Subcutaneous adipose tissue (tissue), 4 donors: Measurements from ENCODE around the gene GABBR2. TPM values are rescaled to one million over a fixed set of nuclear protein-coding genes. Genes with fewer than 3 reads are reported as not detected.

ENCODE experiments used
- CTCF ChIP-seq: fragments of 450-650 bp; IDR thresholded peaks from one replicate; pipeline ENCODE4 v1.5.1; 2016; ENCODE audit warnings: low read depth, mild to moderate bottlenecking, control low read depth, antibody characterized with exemption, moderate library complexity
- total RNA-seq, 4 donors: library from RNA; depleted of rRNA; stranded (reverse); fragments of >200 nt; gene quantifications; one replicate each; pipeline ENCODE4 v1.1.0, GENCODE V29; 2016

Gene GABBR2
- total RNA-seq, 4 donors from 2014 or later, result not detected

- no peak for TF ChIP-seq CTCF
These were observed 338.3 kb downstream of the GABBR2 start for GRCh38 chr9:98370300-98370975.

GRCh38 chr9:98369896-98370295, 338.8 kb downstream of the GABBR2 start:
- TF ChIP-seq CTCF, result no peak

GRCh38 chr9:98369471-98369870, 339.3 kb downstream of the GABBR2 start:
- no peak for TF ChIP-seq CTCF

- no peak for TF ChIP-seq CTCF
These were observed 339.7 kb downstream of the GABBR2 start for GRCh38 chr9:98369066-98369425.

GRCh38 chr9:98368366-98369065, 340.2 kb downstream of the GABBR2 start:
- no peak for TF ChIP-seq CTCF

GRCh38 chr9:98367923-98368322, 340.8 kb downstream of the GABBR2 start:
- no peak for TF ChIP-seq CTCF

GRCh38 chr9:98367371-98367900, 341.3 kb downstream of the GABBR2 start:
- no peak for TF ChIP-seq CTCF
